ENCODE data around the gene SKI.
"Not testable (repeated sequence)": the region's sequence is repeated elsewhere in the genome, so short reads cannot be mapped to it uniquely, and the experiment has no call there.

The SKI gene

DNA sequence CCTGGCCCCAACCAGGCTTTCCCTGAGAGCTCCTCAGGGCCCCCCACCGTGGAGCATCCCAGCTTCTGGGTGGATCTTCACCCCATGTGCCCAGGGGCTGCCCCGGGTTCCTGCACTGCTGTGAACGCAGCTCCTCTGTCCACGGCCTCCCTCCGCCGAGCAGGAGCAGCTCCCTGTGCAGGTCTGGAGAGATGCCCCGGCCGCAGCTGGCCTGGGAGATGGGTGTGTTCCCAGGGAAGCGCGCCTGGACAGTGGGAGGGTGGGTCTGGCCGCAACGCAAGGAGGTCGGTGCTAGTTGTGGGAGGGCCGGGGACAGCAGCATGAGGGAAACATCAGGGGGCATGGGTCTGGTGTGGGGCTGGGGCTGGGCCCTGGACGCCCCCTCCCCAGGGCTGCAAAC, 91.9 kb downstream of the SKI start:
- no peak for DNase-seq

DNA sequence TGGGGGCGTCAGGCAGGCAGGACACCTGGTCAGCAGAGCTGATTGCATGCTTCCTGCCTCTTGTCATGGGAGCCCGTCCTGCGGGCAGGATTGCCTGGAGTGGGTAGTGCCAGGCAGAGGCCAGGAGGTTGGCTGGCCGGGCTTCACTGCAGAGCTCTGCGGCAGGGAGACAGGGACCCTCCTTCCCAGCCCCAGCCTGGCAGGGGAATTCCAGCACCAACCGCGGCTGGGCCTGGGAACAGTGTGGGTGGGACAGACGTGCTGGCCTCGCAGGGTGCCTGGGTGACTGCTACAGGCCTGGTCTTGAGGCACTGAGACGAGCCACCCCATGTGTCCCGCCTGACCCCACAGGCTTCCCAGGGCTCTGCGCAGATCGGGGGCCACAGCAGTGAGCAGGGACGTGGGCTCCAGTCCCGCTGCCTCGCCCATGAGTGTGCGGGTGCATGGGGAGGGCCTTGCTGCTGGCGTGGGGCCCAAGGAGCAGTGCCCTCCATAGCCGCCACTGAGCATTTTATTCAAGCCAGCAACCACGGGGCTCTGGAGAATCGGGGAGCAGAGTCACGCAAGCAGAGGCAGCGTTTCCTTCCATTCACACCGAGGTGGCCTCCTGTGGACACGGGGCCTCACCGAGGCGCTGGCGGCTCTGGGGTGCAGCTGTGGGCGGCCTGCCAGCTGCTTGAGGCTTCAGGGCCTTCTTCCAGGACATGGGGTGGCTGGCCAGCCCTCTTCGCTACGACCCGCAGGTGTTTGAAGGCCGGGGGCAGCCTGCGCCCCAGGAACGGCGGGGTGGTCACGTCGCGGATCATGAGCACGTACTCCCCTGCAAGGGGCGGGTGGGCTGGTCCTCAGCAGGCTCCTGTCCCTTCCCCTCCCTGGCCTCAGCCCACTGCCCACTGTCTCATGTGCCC, 92.9 kb downstream of the SKI start:
- DNase-seq = peak in 1 of 14 donors; percentile 15

- DNase-seq = peak in 7 of 14 donors; percentile 22 to 75 (median 48)
Measured at GRCh38 chr1:2322065-2322571, 94.0 kb downstream of the SKI start.

DNA sequence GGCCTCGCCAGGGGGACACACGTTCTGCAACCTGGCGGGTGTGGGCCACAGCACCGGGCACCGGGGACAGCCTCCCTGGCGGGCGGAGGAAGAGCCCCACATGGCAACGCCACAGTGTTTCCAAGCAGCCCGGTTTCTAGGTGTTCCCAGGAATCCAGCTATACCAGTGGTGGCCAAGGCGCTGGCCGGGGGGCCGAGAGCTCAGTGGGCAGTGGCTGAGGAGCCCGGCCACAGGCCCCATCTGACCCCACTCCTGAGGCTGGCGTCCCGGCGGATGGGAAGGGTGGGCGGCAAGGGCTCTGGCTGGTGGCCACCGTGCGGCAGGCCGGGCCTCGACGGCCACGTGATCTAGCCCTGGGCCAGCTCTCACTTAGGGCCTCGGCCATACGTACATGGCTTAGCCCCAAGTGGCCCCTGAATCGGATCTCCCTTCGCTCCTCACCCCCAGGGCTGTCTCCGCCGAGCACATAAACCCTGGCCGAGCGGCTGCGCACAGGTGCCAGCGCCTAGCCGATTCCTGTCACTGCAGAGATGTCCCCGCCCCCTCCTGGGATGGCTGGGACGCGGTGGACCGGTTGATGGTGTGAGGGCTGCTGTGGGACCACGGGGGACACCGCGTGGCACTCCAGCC, 94.6 kb downstream of the SKI start:
- DNase-seq = peak in 5 of 14 donors; percentile 52 to 75 (median 66)

DNA sequence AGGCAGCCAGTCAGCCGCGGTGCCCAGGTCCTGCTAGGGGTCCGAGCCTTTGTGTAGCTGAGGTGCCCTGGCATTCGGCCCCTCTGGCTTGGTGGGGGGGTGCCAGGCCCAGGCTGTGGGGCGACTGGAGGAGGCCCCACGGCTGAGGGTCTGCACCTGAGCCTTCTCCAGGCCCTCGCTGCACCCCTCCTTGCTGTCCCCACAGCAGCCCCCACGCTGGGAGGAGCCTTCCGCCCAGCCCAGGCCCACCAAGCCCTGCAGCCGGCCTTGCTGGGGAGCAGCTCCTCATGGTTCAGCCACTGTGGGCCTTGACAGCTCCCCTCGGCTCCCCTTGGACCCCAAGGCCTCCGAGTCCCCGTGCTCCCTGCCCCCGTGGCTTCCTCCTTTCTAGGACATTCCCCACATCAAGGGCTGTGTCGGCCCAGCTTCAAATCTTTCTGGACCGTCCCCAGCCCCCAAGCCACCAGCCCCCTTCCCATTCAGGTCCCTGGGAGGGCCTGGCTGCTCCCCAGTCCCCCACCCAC, 95.4 kb downstream of the SKI start:
- no peak for DNase-seq

DNA sequence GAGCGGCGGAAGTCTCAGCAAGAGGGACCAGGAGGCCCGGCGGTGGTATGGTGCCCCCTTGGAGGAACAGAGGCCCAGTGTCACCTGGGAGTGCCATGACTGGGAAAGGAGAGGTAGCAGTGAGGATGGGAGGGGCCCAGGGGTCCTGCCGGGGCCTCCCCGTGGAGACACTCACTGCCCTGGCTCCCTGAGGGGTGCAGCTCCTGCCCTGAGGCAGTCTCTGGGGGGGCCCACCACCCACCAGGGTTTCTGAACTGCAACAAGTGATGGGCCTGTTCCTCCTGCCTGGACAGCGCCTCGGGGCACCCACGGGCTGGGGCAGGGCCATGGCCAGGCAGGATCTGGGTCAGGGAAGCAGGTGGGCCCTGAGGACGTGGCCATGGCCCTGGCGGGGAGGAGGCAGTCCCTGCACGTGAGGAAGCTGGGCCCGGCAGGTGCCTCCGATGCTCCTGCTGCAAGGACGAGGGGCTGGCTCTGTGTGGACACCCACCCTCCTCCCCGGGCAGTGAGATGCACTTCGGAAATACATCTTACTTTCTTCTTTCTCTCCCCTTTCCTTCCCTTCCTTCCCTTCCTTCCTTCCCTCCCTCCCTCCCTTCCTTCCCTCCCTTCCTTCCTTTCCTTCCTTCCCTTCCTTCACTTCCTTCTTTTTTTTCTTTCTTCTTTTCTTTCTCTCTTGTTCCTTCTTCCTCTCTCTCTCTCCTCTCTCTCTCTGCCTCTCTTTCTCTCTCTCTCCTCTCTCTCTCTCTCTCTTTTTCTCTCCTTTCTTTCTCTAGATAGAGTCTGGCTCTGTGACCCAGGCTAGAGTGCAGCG, 96.6 kb downstream of the SKI start:
- no peak for DNase-seq

DNA sequence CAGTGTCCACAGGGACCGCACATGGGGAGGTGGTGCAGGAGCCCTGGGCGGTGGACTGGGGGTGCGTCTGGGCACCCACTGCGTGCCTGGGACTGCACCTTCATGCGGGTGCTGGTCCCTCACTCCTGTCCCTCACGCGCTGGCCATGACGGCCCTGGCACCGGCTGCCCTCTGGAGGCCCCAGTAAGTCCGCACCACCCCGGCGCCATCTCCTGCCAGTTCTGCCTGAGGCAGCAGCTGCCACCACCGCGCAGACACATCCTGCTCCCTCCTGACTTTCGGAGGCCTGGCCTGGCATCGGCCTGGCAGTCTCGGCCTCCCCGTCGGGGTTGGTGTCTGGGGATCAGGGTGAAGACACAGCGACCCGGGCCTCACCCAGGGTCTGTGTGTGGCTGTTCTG, 98.4 kb downstream of the SKI start:
- DNase-seq = no peak

GRCh38 chr1:2327162-2327561, 99.0 kb downstream of the SKI start:
- DNase-seq = not testable (repeated sequence)

DNA sequence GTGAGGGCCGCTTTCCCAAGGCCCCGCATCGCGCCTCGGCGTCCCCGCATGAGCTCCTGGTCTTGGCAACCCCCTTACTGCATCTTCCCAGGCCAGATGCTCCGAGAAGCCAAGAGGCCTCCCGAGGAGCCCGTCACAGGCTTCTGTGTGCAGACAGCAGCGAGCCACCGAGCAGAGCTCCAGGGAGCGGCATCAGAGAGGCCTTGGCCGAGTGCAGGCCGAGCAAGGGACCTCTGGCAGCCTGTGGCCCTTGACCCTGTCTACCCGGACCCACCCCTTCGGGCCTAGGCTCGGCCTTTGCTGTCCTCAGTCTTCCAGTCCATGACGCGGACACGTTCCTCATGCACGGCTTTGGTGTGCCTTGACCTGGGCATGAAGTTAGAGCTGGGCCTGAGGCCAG, 99.7 kb downstream of the SKI start:
- DNase-seq = no peak

GRCh38 chr1:2328676-2329455, 100.7 kb downstream of the SKI start:
- no peak for DNase-seq

DNA sequence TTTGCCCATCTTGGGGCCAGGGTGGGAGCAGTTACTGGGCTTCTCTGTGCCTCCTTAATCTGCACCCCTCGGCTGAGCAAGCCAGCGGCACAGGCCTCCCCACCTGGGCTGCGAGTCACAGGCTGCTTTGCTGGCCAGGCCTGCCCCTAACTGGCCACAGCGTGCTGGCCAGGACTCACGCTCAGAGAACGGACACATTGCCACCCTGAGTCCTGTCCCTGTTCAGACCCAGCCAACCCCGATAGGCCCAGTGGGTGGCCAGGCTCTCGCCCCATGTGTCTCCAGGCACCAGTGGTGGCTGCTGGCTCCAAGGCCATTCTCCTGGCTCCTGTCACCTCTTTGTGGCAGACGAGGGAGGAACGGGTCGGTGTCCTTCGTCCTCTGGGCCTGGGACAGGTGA, 101.9 kb downstream of the SKI start:
- no peak for DNase-seq

- no peak for DNase-seq
Measured at GRCh38 chr1:2330519-2331199, 102.5 kb downstream of the SKI start.

DNA sequence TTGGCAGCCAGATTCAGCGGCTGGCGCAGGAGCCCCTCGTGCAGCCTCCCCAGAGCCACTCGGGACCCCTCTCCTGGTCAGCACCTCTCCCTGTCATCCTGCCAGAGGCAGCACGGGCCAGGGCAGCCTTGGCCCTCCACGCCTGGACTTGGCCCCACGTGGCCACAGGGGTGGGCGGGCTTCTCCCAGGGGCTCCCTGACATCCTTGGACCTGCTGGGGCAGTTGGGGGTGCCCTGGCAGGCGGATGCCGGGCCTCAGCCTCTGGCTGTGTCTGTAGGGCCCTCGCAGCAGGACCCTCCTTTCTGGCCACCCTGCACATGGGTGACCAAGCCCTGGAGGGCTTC, 103.1 kb downstream of the SKI start:
- no peak for DNase-seq

DNA sequence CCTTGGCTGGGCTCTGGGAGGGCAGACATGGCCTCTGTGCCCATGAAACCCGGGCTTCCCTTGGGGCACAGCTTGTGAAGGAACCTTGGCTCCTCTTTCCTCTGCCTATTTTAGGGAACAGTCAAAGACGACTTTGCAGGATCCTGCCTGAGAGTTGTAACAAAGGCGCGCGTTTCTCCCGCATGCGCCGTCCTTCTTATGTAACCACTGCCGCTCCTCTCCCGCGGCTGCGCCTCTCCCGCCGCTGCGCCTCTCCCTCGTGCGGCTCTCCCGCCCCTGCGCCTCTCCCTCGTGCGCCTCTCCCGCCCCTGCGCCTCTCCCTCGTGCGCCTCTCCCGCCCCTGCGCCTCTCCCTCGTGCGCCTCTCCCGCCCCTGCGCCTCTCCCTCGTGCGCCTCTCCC, 103.5 kb downstream of the SKI start:
- not testable (repeated sequence) for DNase-seq

DNA sequence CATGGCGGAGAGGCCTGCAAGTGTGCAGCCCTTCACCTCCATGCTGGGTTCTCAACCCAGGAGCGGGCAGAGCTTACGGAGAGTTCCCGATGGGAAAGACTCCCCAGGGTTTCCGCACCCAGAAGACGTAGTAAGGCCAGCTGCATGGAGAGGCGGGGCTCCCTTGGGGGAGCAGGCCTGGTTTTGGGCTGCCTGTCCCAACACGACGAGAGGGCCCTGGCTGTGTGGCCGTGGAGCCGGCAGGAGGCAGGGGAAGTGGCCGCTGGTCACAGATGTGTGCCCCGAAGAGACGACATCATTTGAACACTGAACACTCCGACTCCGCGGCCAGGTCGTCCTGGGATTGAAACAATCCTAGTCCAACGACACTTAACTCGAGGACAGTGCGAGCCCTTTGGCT, 106.2 kb downstream of the SKI start:
- no peak for DNase-seq

GRCh38 chr1:2334883-2335534, 106.9 kb downstream of the SKI start:
- DNase-seq = no peak

DNA sequence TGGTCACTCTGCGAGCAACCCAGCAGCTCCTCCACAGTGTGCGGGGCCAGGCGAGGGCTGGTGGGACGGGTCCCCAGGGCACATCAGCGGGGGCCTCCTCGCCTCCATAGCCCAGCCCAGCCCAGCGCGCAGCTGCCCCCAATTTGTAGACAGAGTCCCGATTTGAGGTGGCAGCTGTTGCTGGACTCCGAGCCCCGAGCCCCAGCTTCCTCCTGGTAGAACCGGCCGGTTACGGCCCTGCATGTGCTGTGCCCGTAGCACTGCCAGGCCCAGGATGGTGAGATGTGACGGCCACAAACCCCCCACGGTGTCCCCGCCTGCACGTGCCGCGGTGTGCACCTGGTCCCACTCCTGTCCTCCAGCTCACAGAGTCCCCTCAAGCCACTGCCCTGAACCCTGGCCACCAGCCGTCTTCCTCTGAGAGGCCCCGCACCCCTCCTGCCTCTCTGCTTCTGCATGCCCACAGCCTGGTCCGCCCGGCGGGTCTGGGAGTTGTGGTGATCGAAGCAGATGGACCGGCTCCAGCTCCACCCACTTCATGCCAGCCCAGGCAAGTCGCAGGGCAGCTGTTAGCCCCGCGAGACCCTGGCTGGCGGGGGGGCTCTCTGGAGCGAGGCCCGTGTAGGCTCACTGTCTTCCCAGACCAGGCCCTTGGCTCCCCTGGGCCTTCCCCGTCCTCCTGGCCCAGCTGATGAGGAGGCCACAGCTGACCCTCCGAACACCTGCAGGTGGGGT, 107.8 kb downstream of the SKI start:
- no peak for DNase-seq

DNA sequence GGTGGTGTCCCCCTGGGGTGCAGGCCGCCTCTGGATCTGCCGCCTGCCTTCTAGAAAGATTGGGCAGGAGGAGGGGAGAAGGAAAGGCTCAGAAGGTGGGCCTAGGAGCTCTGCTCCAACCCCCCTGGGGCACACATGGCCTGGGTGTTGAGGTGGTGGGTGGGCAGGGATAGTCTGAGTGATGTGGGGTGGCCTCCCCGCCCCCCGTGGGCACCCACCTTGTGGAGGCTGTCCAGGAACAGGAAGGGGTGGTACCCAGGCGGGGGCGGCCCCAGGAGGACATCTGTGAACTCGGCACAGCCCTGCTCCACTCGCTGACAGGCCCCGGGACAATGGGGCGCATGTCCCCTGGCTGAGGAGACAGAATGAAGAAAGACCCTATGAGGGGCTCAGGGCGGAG, 108.4 kb downstream of the SKI start:
- no peak for DNase-seq

- DNase-seq = no peak
Measured at GRCh38 chr1:2337081-2337480, 109.0 kb downstream of the SKI start.

GRCh38 chr1:2337501-2337900, 109.4 kb downstream of the SKI start:
- DNase-seq = no peak

All from C1 segment of cervical spinal cord (tissue), 14 donors.